Lower leg skin (tissue), 4 donors: ENCODE measurements around the gene MITF. TPM values are rescaled to one million over a fixed set of nuclear protein-coding genes. Genes with fewer than 3 reads are reported as not detected.

Experiments
- DNase-seq, 2 donors: peaks; one replicate each; pipeline ENCODE4 v3.0.0-alpha.2; 2019; ENCODE audit warnings: low spot score in 2 of 2
- H3K4me3 ChIP-seq: fragments of 200-600 bp; sonication (generic); 2 replicates; pipeline ENCODE4 v1.5.1; 2017; ENCODE audit warnings: mild to moderate bottlenecking, low read depth; ENCODE audit not compliant: poor library complexity, severe bottlenecking
- POLR2A ChIP-seq, 2 donors: fragments of 450-650 bp; IDR thresholded peaks; one replicate each; pipeline ENCODE4 v1.6.1; 2016 to 2017; ENCODE audit warnings: antibody characterized with exemption in 2 of 2, mild to moderate bottlenecking in 1 of 2, moderate library complexity in 1 of 2
- WGBS, 2 donors: methylation state at CpG; one replicate each; pipeline ENCODE4 v1.1.5; 2018; 5-methylcytosine and 5-hydroxymethylcytosine counted together
- intact Hi-C: fragments of 100-400 bp; cut with DNase I; formaldehyde crosslinking; loops from one replicate; pipeline ENCODE4 v1.15.0; 2023; ENCODE audit warnings: low total_unique reads
- total RNA-seq, 4 donors: library from RNA; depleted of rRNA; stranded (reverse); fragments of >200 nt; gene quantifications; one replicate each; pipeline ENCODE4 v1.1.0, GENCODE V29; 2016
- TF ChIP-seq, protein P1 (sequence below), 3 donors: fragments of 450-650 bp; IDR thresholded peaks; one replicate each; pipeline ENCODE4 v1.5.1; 2016; ENCODE audit warnings: antibody characterized with exemption in 3 of 3, mild to moderate bottlenecking in 3 of 3, moderate library complexity in 2 of 3

The MITF gene
- total RNA-seq, 4 donors from 2014 or later = 12.9 to 22.9 (median 17.1) TPM

DNA sequence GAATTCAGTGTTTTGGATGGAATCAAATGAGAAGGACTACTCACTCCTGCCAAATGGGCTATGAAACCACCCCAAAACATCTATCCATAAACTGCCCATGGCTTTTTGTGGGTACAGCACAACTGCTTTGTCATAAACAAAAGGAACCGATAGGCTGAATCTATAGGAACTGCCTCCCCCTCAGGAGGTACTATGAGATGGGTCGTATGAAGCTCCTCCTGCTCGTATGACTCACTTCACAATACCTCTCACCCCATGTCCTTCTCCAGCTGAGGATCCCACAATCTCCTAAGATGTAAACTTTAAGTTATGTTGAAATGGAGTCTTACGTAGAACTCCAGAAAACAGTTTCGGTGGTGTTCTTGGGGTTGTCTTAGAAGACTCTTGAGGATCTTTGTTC is 130.4 kb downstream of the MITF start:
- no peak overlapping the region for H3K4me3 ChIP-seq
- intact Hi-C loops = no loop called here
- 88 to 89% methylated on average over 5 of the region's 5 CpGs for WGBS, 2 donors
- TF ChIP-seq, protein P1, sequence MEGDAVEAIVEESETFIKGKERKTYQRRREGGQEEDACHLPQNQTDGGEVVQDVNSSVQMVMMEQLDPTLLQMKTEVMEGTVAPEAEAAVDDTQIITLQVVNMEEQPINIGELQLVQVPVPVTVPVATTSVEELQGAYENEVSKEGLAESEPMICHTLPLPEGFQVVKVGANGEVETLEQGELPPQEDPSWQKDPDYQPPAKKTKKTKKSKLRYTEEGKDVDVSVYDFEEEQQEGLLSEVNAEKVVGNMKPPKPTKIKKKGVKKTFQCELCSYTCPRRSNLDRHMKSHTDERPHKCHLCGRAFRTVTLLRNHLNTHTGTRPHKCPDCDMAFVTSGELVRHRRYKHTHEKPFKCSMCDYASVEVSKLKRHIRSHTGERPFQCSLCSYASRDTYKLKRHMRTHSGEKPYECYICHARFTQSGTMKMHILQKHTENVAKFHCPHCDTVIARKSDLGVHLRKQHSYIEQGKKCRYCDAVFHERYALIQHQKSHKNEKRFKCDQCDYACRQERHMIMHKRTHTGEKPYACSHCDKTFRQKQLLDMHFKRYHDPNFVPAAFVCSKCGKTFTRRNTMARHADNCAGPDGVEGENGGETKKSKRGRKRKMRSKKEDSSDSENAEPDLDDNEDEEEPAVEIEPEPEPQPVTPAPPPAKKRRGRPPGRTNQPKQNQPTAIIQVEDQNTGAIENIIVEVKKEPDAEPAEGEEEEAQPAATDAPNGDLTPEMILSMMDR (IDR thresholded peaks at IDR 0.05) = no peak
- no peak for TF ChIP-seq POLR2A (IDR thresholded peaks at IDR 0.05)
- DNase-seq = no peak

DNA sequence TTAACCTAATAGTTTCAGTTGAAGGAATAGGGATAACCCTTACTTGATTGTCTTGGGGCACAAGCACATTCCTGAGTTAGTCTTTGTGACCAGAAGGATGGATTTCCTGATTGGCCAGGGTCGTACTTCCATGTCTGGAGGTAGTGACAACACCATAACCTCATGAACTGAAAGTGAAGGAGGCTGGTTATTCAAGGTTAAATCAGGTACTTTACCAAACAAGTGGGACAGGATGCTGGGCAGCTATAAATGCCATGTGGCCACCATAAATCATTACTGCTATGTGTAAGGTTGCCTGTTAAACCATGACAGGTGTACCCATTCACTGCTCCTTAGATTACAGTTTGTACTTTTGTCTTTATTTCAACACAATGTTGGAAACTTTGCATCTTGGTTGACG is 132.0 kb downstream of the MITF start:
- intact Hi-C loops = no loop called here
- 81 to 83% methylated on average over 2 of the region's 2 CpGs for WGBS, 2 donors
- no peak for DNase-seq
- TF ChIP-seq, protein P1 (IDR thresholded peaks at IDR 0.05) = no peak
- no peak for TF ChIP-seq POLR2A (IDR thresholded peaks at IDR 0.05)
- H3K4me3 ChIP-seq = no peak overlapping the region

DNA sequence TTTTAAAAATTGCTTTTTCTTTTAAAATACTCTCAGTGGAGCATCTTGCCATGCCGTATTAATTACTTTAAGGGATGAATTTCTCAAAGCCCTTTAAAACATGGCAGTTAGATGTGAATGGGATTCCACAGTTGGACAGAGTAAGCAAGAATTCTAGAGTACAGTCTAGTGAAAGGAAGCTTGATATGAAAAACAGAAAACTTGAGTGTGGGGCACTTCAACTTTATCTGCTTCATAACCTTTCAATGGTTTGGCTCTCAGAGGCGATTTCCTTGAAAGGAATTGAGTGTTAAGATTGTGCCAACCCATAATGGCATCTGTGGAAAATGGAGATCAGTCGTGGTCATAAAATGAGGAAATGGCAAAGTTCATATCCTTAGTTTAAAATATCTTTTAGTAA is 132.6 kb downstream of the MITF start:
- H3K4me3 ChIP-seq = no peak overlapping the region
- no peak for DNase-seq
- no peak for TF ChIP-seq POLR2A (IDR thresholded peaks at IDR 0.05)
- TF ChIP-seq, protein P1 (IDR thresholded peaks at IDR 0.05) = no peak
- 64 to 75% methylated on average over 3 of the region's 3 CpGs for WGBS, 2 donors
- intact Hi-C loops = no loop called here

DNA sequence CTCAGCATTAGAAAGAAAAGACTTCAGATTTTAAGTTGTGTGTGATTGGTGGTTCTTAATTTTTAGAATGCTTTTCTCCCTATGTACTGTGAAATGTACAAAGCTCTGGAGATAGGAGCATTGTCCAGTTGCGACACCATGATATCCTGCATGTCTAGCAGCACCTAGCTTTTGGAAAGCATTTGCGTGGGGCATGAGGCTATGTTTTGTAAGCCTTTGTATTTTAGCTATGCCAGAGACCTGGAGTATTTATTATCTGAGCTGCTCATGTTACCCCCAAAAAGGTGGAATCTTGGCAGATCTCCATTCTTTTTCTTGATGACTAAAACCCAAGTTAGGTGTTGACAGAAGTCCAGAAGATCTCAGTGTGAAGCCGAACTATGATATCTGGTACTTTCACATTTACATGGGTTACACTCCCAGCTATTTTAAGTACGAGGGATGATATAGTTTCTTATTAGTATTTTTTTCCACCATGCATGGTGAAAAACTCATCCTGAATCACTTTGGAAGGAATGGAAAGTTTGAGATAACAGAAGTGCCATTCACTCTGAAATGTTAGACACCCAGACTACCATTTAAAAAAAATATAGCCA is 133.6 kb downstream of the MITF start:
- intact Hi-C loops = no loop called here
- no peak for TF ChIP-seq POLR2A (IDR thresholded peaks at IDR 0.05)
- TF ChIP-seq, protein P1 (IDR thresholded peaks at IDR 0.05) = no peak
- WGBS, 2 donors = 90 to 91% methylated on average over 4 of the region's 4 CpGs
- H3K4me3 ChIP-seq = no peak overlapping the region
- no peak for DNase-seq

DNA sequence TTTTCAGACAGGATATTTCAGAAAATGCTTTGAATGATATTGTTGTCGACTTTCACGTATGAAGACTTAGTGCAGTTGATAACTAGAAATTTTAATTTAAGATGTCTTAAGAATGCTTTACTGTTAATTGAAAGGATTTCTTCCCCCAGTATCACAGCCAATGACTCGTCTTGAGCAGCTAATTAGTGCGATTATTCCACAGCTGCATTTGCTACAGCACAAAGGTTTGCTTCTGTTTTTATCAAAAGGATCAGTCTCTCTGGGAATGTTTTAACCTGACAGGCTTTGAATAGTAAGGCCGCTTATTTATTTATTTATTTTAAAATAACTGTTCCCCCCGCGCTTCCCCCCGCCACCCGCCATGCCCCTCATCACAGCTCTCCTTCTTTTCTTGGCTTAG is 136.8 kb downstream of the MITF start:
- 93 to 95% methylated on average over 9 of the region's 9 CpGs for WGBS, 2 donors
- intact Hi-C loops = no loop called here
- no peak for DNase-seq
- H3K4me3 ChIP-seq = no peak overlapping the region
- no peak for TF ChIP-seq POLR2A (IDR thresholded peaks at IDR 0.05)
- TF ChIP-seq, protein P1 (IDR thresholded peaks at IDR 0.05) = no peak

DNA sequence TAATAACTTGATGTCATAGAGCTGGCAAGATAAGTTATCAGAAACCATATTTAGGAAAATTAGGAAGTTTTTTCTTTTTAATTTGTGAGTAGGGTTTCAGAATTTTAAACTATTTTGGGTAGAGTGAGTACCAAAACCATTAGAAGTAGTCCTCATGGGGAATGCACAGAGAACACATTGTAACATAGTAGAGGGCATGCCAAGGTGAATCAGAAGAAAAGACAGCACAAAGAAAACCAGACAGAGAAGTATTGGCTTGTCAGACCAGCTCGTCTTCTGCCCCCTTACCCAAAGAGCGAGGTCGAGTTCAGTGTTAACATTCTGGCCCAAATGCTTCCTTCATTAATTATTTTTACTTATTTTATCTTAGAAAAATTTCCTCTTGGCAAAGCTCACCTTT is 139.0 kb downstream of the MITF start:
- TF ChIP-seq, protein P1 (IDR thresholded peaks at IDR 0.05) = no peak
- TF ChIP-seq POLR2A (IDR thresholded peaks at IDR 0.05) = no peak

More for the DNA sequence above, 139.0 kb downstream of the MITF start:
- WGBS, 2 donors = 87 to 90% methylated on average over 3 of the region's 3 CpGs
- no peak for DNase-seq
- intact Hi-C loops = no loop called here
- H3K4me3 ChIP-seq = no peak overlapping the region
